ENCODE measurements around the gene SLCO2B1.

DNA sequence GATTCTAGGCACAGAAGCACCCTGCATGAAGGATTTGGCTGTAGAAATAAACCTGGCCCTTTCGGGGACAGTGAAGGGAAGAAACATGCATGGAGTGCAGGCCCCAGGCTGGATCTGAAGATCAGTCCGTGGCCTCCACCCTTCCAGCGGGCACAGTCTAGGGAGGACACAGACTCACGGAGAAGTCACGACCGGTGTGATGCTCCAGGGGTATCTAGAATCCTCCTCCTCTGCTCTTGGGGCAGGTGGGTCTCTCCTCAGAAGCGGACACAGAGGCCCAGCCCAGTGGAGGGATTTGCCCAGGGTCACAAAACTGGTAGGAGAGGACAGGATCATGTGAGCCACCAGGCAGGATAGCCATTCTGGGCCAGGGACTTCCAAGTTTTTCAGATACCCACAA lies 22.4 kb downstream of the SLCO2B1 start:
- TF ChIP-seq JUND (IDR thresholded peaks at IDR 0.05; ENCODE audit: low read length) (no peak), SP1 (IDR thresholded peaks at IDR 0.05; ENCODE audit: low read depth, low read length) (no peak), POLR2A (IDR thresholded peaks at IDR 0.05; ENCODE audit: control extremely low read depth in 1 of 2, low read depth in 2 of 2, low read length in 2 of 2) (no peak), GABPA (IDR thresholded peaks at IDR 0.05; ENCODE audit: borderline replicate concordance, insufficient read depth, low read length) (no peak), EZH2 (IDR thresholded peaks at IDR 0.05; ENCODE audit: low read depth, low read length, severe bottlenecking) (no peak), POLR2AphosphoS5 (IDR thresholded peaks at IDR 0.05; ENCODE audit: low read depth, low read length) (no peak), YY1 (IDR thresholded peaks at IDR 0.05; ENCODE audit: low read depth, low read length) (no peak), TCF12 (IDR thresholded peaks at IDR 0.05; ENCODE audit: low read depth, low read length) (no peak), EP300 (IDR thresholded peaks at IDR 0.05; ENCODE audit: borderline replicate concordance in 1 of 2, low read depth in 2 of 2, low read length in 2 of 2) (no peak), NRF1 (IDR thresholded peaks at IDR 0.05; ENCODE audit: low read depth, low read length) (no peak), BRCA1 (IDR thresholded peaks at IDR 0.05; ENCODE audit: low read depth, low read length) (no peak), TAF1 (IDR thresholded peaks at IDR 0.05; ENCODE audit: low read depth, low read length) (no peak)
- TF ChIP-seq, protein P1, sequence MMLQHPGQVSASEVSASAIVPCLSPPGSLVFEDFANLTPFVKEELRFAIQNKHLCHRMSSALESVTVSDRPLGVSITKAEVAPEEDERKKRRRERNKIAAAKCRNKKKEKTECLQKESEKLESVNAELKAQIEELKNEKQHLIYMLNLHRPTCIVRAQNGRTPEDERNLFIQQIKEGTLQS (IDR thresholded peaks at IDR 0.05; ENCODE audit: insufficient read depth, low read depth, low read length) = no peak

All from H1 (cell line).